HCT116 (cell line): ENCODE results near the gene SELL.
A peak's percentile ranks its signal among the peaks of the same experiment; 100 is the strongest.

ENCODE experiments used
- CEBPB ChIP-seq: IDR thresholded peaks from 2 replicates; pipeline ENCODE4 v1.6.1; 2012; ENCODE audit warnings: low read depth
- EZH2 ChIP-seq: fragments of 200-600 bp; sonication (generic); IDR thresholded peaks from 2 replicates; pipeline ENCODE4 v1.6.1; 2017; ENCODE audit warnings: antibody characterized with exemption, mixed run types
- EZH2phosphoT487 ChIP-seq: fragments of 200-600 bp; IDR thresholded peaks from 2 replicates; pipeline ENCODE4 v1.6.1; 2018; ENCODE audit warnings: antibody characterized with exemption, borderline replicate concordance
- FOSL1 ChIP-seq: IDR thresholded peaks from 2 replicates; pipeline ENCODE4 v1.6.1; 2012; ENCODE audit warnings: low read depth
- POLR2A ChIP-seq: IDR thresholded peaks from 2 replicates; pipeline ENCODE4 v1.7.0; 2011; ENCODE audit warnings: borderline replicate concordance; ENCODE audit not compliant: insufficient read depth, insufficient read length; ENCODE audit errors: extremely low read depth
- POLR2AphosphoS5 ChIP-seq: IDR thresholded peaks from 2 replicates; pipeline ENCODE4 v1.6.1; 2011; ENCODE audit warnings: mild to moderate bottlenecking, low read depth, low read length, moderate library complexity
- RAD21 ChIP-seq: IDR thresholded peaks from 2 replicates; pipeline ENCODE4 v1.6.1; 2012; ENCODE audit warnings: low read depth, mild to moderate bottlenecking
- SP1 ChIP-seq: IDR thresholded peaks from 2 replicates; pipeline ENCODE4 v1.6.1; 2012; ENCODE audit warnings: low read depth
- SRF ChIP-seq: IDR thresholded peaks from 2 replicates; pipeline ENCODE4 v1.6.1; 2012; ENCODE audit warnings: low read depth
- YY1 ChIP-seq: IDR thresholded peaks from 2 replicates; pipeline ENCODE4 v1.6.1; 2011; ENCODE audit warnings: low read length, low read depth, moderate library complexity, mild to moderate bottlenecking; ENCODE audit not compliant: insufficient replicate concordance; ENCODE audit errors: extremely low read depth
- TF ChIP-seq, protein P1 (sequence below), 3 experiments: fragments of 200-600 bp in 1 of 3; sonication (generic) in 1 of 3; IDR thresholded peaks in 2 of 3; conservative IDR thresholded peaks in 1 of 3; 2 replicates each; pipeline ENCODE4 v1.5.1; 2012 to 2017; ENCODE audit warnings: low read depth in 2 of 3, low read length in 2 of 3, antibody characterized with exemption in 1 of 3, borderline replicate concordance in 1 of 3, control low read depth in 1 of 3, mild to moderate bottlenecking in 1 of 3, mixed read lengths in 1 of 3, mixed run types in 1 of 3, moderate library complexity in 1 of 3; ENCODE audit not compliant: insufficient read depth in 1 of 3
- TF ChIP-seq, protein P2 (sequence below): IDR thresholded peaks from 2 replicates; pipeline ENCODE4 v1.6.1; 2012; ENCODE audit warnings: low read depth
- TF ChIP-seq, protein P3 (sequence below): IDR thresholded peaks from 2 replicates; pipeline ENCODE4 v1.6.1; 2012
- TF ChIP-seq, protein P4 (sequence below): IDR thresholded peaks from 2 replicates; pipeline ENCODE4 v1.6.1; 2011; ENCODE audit warnings: mild to moderate bottlenecking, low read length, moderate library complexity; ENCODE audit not compliant: insufficient replicate concordance; ENCODE audit errors: extremely low read depth

DNA sequence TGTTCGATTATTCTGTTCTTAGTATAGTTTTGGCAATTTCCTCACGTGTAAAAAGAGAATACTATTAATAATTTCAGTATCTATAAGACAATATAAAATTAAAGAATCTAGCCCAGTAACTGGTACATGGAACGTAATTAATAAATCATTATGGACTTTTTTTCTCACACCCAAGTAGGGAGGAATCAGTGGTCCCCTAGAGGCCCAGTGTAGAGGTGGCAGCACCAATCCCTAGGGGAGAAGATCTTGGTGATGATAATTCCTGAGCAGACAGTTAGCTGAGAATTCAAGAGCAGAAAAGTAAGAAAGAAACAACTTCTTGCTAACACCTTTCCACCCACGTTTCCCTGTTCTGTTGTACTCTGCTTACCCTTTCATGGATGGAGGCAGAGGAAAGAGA lies 42.1 kb upstream of the SELL start:
- TF ChIP-seq EZH2, result no peak
- TF ChIP-seq, protein P1, sequence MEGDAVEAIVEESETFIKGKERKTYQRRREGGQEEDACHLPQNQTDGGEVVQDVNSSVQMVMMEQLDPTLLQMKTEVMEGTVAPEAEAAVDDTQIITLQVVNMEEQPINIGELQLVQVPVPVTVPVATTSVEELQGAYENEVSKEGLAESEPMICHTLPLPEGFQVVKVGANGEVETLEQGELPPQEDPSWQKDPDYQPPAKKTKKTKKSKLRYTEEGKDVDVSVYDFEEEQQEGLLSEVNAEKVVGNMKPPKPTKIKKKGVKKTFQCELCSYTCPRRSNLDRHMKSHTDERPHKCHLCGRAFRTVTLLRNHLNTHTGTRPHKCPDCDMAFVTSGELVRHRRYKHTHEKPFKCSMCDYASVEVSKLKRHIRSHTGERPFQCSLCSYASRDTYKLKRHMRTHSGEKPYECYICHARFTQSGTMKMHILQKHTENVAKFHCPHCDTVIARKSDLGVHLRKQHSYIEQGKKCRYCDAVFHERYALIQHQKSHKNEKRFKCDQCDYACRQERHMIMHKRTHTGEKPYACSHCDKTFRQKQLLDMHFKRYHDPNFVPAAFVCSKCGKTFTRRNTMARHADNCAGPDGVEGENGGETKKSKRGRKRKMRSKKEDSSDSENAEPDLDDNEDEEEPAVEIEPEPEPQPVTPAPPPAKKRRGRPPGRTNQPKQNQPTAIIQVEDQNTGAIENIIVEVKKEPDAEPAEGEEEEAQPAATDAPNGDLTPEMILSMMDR (IDR thresholded peaks at IDR 0.05 in 2 of 3, conservative IDR thresholded peaks at IDR 0.05 in 1 of 3; ENCODE audit: borderline replicate concordance in 1 of 3, insufficient read depth in 1 of 3, low read depth in 2 of 3, low read length in 2 of 3), result 0 out of 6 replicates have a peak, but pooled peaks of 1 of the 3 experiments have one; percentile 20
- TF ChIP-seq, protein P2, sequence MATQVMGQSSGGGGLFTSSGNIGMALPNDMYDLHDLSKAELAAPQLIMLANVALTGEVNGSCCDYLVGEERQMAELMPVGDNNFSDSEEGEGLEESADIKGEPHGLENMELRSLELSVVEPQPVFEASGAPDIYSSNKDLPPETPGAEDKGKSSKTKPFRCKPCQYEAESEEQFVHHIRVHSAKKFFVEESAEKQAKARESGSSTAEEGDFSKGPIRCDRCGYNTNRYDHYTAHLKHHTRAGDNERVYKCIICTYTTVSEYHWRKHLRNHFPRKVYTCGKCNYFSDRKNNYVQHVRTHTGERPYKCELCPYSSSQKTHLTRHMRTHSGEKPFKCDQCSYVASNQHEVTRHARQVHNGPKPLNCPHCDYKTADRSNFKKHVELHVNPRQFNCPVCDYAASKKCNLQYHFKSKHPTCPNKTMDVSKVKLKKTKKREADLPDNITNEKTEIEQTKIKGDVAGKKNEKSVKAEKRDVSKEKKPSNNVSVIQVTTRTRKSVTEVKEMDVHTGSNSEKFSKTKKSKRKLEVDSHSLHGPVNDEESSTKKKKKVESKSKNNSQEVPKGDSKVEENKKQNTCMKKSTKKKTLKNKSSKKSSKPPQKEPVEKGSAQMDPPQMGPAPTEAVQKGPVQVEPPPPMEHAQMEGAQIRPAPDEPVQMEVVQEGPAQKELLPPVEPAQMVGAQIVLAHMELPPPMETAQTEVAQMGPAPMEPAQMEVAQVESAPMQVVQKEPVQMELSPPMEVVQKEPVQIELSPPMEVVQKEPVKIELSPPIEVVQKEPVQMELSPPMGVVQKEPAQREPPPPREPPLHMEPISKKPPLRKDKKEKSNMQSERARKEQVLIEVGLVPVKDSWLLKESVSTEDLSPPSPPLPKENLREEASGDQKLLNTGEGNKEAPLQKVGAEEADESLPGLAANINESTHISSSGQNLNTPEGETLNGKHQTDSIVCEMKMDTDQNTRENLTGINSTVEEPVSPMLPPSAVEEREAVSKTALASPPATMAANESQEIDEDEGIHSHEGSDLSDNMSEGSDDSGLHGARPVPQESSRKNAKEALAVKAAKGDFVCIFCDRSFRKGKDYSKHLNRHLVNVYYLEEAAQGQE, result no peak
- no peak for TF ChIP-seq POLR2AphosphoS5
- no peak for TF ChIP-seq SRF
- TF ChIP-seq, protein P3, sequence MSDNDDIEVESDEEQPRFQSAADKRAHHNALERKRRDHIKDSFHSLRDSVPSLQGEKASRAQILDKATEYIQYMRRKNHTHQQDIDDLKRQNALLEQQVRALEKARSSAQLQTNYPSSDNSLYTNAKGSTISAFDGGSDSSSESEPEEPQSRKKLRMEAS, result no peak
- TF ChIP-seq EZH2phosphoT487, result no peak
- TF ChIP-seq RAD21, result no peak
- no peak for TF ChIP-seq POLR2A
- no peak for TF ChIP-seq FOSL1
- TF ChIP-seq CEBPB, result no peak
- TF ChIP-seq, protein P4, sequence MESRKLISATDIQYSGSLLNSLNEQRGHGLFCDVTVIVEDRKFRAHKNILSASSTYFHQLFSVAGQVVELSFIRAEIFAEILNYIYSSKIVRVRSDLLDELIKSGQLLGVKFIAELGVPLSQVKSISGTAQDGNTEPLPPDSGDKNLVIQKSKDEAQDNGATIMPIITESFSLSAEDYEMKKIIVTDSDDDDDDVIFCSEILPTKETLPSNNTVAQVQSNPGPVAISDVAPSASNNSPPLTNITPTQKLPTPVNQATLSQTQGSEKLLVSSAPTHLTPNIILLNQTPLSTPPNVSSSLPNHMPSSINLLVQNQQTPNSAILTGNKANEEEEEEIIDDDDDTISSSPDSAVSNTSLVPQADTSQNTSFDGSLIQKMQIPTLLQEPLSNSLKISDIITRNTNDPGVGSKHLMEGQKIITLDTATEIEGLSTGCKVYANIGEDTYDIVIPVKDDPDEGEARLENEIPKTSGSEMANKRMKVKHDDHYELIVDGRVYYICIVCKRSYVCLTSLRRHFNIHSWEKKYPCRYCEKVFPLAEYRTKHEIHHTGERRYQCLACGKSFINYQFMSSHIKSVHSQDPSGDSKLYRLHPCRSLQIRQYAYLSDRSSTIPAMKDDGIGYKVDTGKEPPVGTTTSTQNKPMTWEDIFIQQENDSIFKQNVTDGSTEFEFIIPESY, result no peak
- TF ChIP-seq SP1, result no peak
- TF ChIP-seq YY1, result no peak
